K562 (cell line): ENCODE data around the gene TMEM123. TPM values are rescaled to one million over a fixed set of nuclear protein-coding genes. Genes with fewer than 3 reads are reported as not detected.

ENCODE experiments used
- ATAC-seq: fragments of 200-7000 bp; cut with Tn5 transposase; 3 replicates; pipeline ENCODE4 v1.9.1; 2020; ENCODE audit warnings: moderate library complexity
- BruUV-seq: library from RNA; stranded (reverse); fragments of 400-500 nt; replicated peaks from 2 replicates; lab custom pipeline; 2021; lab: Mats Ljungman, UMichigan
- CTCF ChIA-PET: fragments of 300-600 bp; formaldehyde crosslinking; extraction: SDS; loops from one replicate; lab custom pipeline; 2021; ENCODE audit warnings: low intra/inter-chr PET ratio; lab: Yijun Ruan, JAX
- POLR2A ChIA-PET: fragments of 300-600, 350-650 bp; sonication (Branson Sonifier 250); formaldehyde crosslinking; extraction: SDS; loops from one replicate; lab custom pipeline; 2021; ENCODE audit warnings: antibody characterized with exemption, inconsistent platforms; lab: Yijun Ruan, JAX
- DNase-seq, 4 experiments: peaks; one replicate each; pipeline versions ENCODE4 v3.0.0 to v3.0.0-alpha.2; 2011 to 2018; ENCODE audit warnings: low spot score in 3 of 4, mixed read lengths in 3 of 4; ENCODE audit errors: extremely low read depth in 1 of 4
- FAIRE-seq: peaks from 2 replicates; lab custom pipeline; 2011; peaks lifted over from hg19 to GRCh38; lab: Jason Lieb, UNC
- H2AFZ ChIP-seq: 2 replicates; pipeline ENCODE4 v1.6.0; 2011; ENCODE audit warnings: low read depth, low read length, control low read depth, inconsistent platforms
- H3K27ac ChIP-seq: fragments of 200-600 bp; 3 replicates; pipeline ENCODE4 v1.8.0; 2011; ENCODE audit warnings: low read depth, mild to moderate bottlenecking, control low read depth, inconsistent platforms, low read length, moderate library complexity, mixed read lengths; ENCODE audit errors: extremely low read depth
- H3K27me3 ChIP-seq, 2 experiments: fragments of 300-600 bp in 1 of 2; 2 replicates in 1 of 2; 3 replicates in 1 of 2; pipeline versions ENCODE4 v1.6.0 to v1.8.0; 2011; ENCODE audit warnings: inconsistent platforms in 2 of 2, low read length in 2 of 2, mild to moderate bottlenecking in 1 of 2, mixed read lengths in 1 of 2, moderate library complexity in 1 of 2; ENCODE audit not compliant: control insufficient read depth in 2 of 2, insufficient read depth in 2 of 2
- H3K36me3 ChIP-seq: fragments of 300-600 bp; 3 replicates; pipeline ENCODE4 v1.8.0; 2011; ENCODE audit warnings: mild to moderate bottlenecking, low read length, inconsistent platforms; ENCODE audit not compliant: control insufficient read depth, insufficient read depth
- H3K4me1 ChIP-seq, 2 experiments: fragments of 200-600 bp in 1 of 2; replicated peaks in 1 of 2; 2 replicates in 1 of 2; 3 replicates in 1 of 2; pipeline versions ENCODE4 v1.5.1 to v1.8.0; 2011; ENCODE audit warnings: inconsistent platforms in 2 of 2, low read length in 2 of 2, mild to moderate bottlenecking in 1 of 2, mixed read lengths in 1 of 2, moderate library complexity in 1 of 2; ENCODE audit not compliant: control insufficient read depth in 2 of 2, insufficient read depth in 2 of 2
- H3K4me2 ChIP-seq: 2 replicates; pipeline ENCODE4 v1.6.1; 2011; ENCODE audit warnings: low read length, control low read depth, inconsistent platforms, mixed read lengths; ENCODE audit not compliant: insufficient read depth
- H3K4me3 ChIP-seq: fragments of 200-600 bp; sonication (generic), shearing (Covaris generic); 2 replicates; pipeline ENCODE4 v1.5.1; 2016; ENCODE audit warnings: control low read depth, inconsistent platforms
- H3K79me2 ChIP-seq: fragments of 200-600 bp; 3 replicates; pipeline ENCODE4 v1.8.0; 2011; ENCODE audit warnings: low read length, inconsistent platforms; ENCODE audit not compliant: control insufficient read depth, insufficient read depth
- H3K9ac ChIP-seq, 2 experiments: 2 replicates each; pipeline versions ENCODE4 v1.6.0 to v1.6.1; 2011; ENCODE audit warnings: low read depth in 2 of 2, low read length in 2 of 2, control low read depth in 1 of 2, inconsistent platforms in 1 of 2, mild to moderate bottlenecking in 1 of 2, mixed read lengths in 1 of 2; ENCODE audit not compliant: insufficient read depth in 1 of 2
- H3K9me1 ChIP-seq: one replicate; pipeline ENCODE4 v1.6.0; 2011; ENCODE audit warnings: inconsistent platforms, mild to moderate bottlenecking, low read length, moderate library complexity; ENCODE audit not compliant: control insufficient read depth, insufficient read depth
- H3K9me3 ChIP-seq: replicated peaks from 2 replicates; pipeline ENCODE4 v1.5.1; 2011; ENCODE audit warnings: low read depth, low read length, inconsistent platforms; ENCODE audit not compliant: control insufficient read depth, insufficient read depth
- H4K20me1 ChIP-seq: replicated peaks from 2 replicates; pipeline ENCODE4 v1.6.1; 2011; ENCODE audit warnings: low read length, inconsistent platforms, mixed read lengths; ENCODE audit not compliant: control insufficient read depth, insufficient read depth
- EHMT2 ChIP-seq: fragments of 450-650 bp; IDR thresholded peaks from 2 replicates; pipeline ENCODE4 v1.6.1; 2018; ENCODE audit warnings: antibody characterized with exemption
- HDGF ChIP-seq: fragments of 450-650 bp; IDR thresholded peaks from 2 replicates; pipeline ENCODE4 v1.6.1; 2016
- KLF16 ChIP-seq: IDR thresholded peaks from 2 replicates; pipeline ENCODE4 v1.6.1; 2016; ENCODE audit warnings: antibody characterized with exemption
- NCOA4 ChIP-seq: fragments of 450-650 bp; IDR thresholded peaks from 2 replicates; pipeline ENCODE4 v1.6.1; 2018; ENCODE audit warnings: mild to moderate bottlenecking; ENCODE audit not compliant: partially characterized antibody
- WGBS: fragments of 100-300 bp; shearing (Covaris generic); methylation state at CpG from one replicate; pipeline ENCODE4 v1.1.6; 2016; ENCODE audit warnings: low coverage, mixed read lengths; ENCODE audit not compliant: insufficient coverage; ENCODE audit errors: missing lambda C conversion rate; 5-methylcytosine and 5-hydroxymethylcytosine counted together
- in situ Hi-C: fragments of 300-500 bp; cut with MboI; formaldehyde crosslinking; loops from 4 replicates; pipeline ENCODE4 v1.15.0; 2018; ENCODE audit warnings: inconsistent platforms, mixed read lengths
- intact Hi-C: fragments of 100-400 bp; cut with micrococcal nuclease; formaldehyde crosslinking; loops from 2 replicates; pipeline ENCODE4 v1.14.2; 2022
- polyA plus RNA-seq, 8 experiments: library from polyadenylated mRNA; depleted of rRNA in 4 of 8; stranded (reverse) in 5 of 8; unstranded in 3 of 8; fragments of >200 nt; fragmentation: Nextera tagmentation in 2 of 8; fragmentation: Illumina TruSeq in 1 of 8; extraction: Ambion mirVana in 2 of 8; extraction: Trizol in 1 of 8; gene quantifications; 2 replicates each; pipeline versions ENCODE4 v1.2.1 to v1.2.3, GENCODE V29; 2011 to 2014; ENCODE audit warnings: inconsistent platforms in 1 of 8, missing spikeins in 1 of 8
- total RNA-seq, 7 experiments: library from RNA; depleted of rRNA in 6 of 7; stranded (reverse); fragments of >200 nt in 6 of 7; fragmentation: Illumina TruSeq in 2 of 7; extraction: Trizol in 2 of 7; gene quantifications; 2 replicates each; pipeline versions ENCODE4 v1.2.1 to v1.2.3, GENCODE V29; 2011 to 2021; ENCODE audit warnings: low replicate concordance in 1 of 7
- TF ChIP-seq, protein P1 (sequence below): fragments of 450-650 bp; conservative IDR thresholded peaks from 2 replicates; pipeline ENCODE4 v1.6.1; 2016; ENCODE audit warnings: missing genetic modification characterization, low read depth, mild to moderate bottlenecking, missing compliant biosample characterization, moderate library complexity
- TF ChIP-seq, protein P2 (sequence below): fragments of 450-650 bp; IDR thresholded peaks from 2 replicates; pipeline ENCODE4 v1.6.1; 2016; ENCODE audit warnings: low read depth
- TF ChIP-seq, protein P3 (sequence below): fragments of 450-650 bp; IDR thresholded peaks from 2 replicates; pipeline ENCODE4 v1.6.1; 2018; ENCODE audit warnings: mild to moderate bottlenecking, low read depth; ENCODE audit not compliant: partially characterized antibody
- TF ChIP-seq, protein P4 (sequence below): fragments of 450-650 bp; IDR thresholded peaks from 2 replicates; pipeline ENCODE4 v1.6.1; 2016; ENCODE audit warnings: missing biosample characterization, missing genetic modification characterization

Gene TMEM123
- total and polyA plus RNA-seq, 9 of the 15 experiments (the other 6 are each of a cell fraction or from before 2014, with no cell fraction given): 19.8 to 344 (median 82.4) TPM

DNA sequence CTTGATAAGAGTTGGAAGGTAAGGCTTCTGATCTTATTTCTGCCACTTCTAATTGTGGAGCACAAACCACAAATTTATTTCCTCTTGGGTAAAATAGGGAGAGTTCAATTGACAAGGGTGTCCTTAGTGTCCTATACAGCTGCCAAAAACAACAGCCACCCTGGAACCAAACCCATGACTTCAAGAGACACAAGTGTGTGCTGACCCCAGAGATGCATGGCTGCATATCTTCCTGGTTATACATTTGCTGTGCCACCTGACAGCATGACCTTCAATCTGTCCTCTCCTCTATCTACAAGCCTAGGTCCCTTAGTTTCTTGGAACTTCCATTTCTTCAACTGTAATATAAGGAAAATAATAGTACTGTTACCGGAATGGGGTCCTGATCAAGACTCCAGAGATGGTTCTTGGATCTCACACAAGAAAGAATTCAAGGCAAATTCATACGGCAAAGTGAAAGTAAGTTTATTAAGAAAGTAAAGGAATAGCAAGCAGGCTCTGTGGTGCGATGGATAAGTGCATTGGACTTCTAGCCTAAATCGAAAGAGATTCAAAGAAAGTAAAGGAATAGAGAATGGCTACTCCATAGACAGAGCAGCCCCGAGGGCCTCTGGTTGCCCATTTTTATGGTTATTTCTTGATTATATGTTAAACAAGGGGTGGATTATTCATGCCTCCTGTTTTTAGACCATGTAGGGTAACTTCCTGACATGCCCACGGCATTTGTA is 15.5 kb upstream of the TMEM123 start:
- ChIA-PET CTCF (interaction anchor here (0.6 kb wide), 1 partner anchor 15 kb away, joined by 3 read pairs; the partner anchor contains the start of gene TMEM123), POLR2A (interaction anchor here (1.1 to 1.6 kb wide), 2 partner anchors 14 to 31 kb away, joined by 4 to 5 read pairs; no protein-coding TSS in a partner anchor)
- H3K79me2 ChIP-seq: no peaks in the 10 kb centered on the region
- no peak overlapping the region for H3K4me3 ChIP-seq
- WGBS: 26% methylated on average over 6 of the region's 6 CpGs
- no peak for DNase-seq
- no peaks in the 10 kb centered on the region for H3K36me3 ChIP-seq
- H3K27me3 ChIP-seq: peaks cover 0 to 2% of the 10 kb centered on the region in 2 experiments; a peak in 2 of 5 replicates
- no peak for FAIRE-seq
- H3K9me1 ChIP-seq: no peaks in the 10 kb centered on the region
- H3K9ac ChIP-seq: no peak overlapping the region
- H3K4me1 ChIP-seq: peaks cover 3 to 7% of the 10 kb centered on the region in 2 experiments; a peak in 2 of 5 replicates
- H4K20me1 ChIP-seq: no peaks in the 10 kb centered on the region
- in situ Hi-C loops: no loop called here
- no peak overlapping the region for H3K27ac ChIP-seq
- peak overlapping the region; percentile 71 for H2AFZ ChIP-seq
- ATAC-seq: no peak
- intact Hi-C loops: no loop called here
- no TSS peak for BruUV-seq
- H3K4me2 ChIP-seq: peak overlapping the region; percentile 34; the same call in 1 of the 2 replicates
- H3K9me3 ChIP-seq: no peaks in the 10 kb centered on the region
- TF ChIP-seq HDGF (no peak), EHMT2 (no peak), NCOA4 (no peak), KLF16 (no peak)
- TF ChIP-seq, protein P1, sequence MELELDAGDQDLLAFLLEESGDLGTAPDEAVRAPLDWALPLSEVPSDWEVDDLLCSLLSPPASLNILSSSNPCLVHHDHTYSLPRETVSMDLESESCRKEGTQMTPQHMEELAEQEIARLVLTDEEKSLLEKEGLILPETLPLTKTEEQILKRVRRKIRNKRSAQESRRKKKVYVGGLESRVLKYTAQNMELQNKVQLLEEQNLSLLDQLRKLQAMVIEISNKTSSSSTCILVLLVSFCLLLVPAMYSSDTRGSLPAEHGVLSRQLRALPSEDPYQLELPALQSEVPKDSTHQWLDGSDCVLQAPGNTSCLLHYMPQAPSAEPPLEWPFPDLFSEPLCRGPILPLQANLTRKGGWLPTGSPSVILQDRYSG (tag): no peak
- TF ChIP-seq, protein P2, sequence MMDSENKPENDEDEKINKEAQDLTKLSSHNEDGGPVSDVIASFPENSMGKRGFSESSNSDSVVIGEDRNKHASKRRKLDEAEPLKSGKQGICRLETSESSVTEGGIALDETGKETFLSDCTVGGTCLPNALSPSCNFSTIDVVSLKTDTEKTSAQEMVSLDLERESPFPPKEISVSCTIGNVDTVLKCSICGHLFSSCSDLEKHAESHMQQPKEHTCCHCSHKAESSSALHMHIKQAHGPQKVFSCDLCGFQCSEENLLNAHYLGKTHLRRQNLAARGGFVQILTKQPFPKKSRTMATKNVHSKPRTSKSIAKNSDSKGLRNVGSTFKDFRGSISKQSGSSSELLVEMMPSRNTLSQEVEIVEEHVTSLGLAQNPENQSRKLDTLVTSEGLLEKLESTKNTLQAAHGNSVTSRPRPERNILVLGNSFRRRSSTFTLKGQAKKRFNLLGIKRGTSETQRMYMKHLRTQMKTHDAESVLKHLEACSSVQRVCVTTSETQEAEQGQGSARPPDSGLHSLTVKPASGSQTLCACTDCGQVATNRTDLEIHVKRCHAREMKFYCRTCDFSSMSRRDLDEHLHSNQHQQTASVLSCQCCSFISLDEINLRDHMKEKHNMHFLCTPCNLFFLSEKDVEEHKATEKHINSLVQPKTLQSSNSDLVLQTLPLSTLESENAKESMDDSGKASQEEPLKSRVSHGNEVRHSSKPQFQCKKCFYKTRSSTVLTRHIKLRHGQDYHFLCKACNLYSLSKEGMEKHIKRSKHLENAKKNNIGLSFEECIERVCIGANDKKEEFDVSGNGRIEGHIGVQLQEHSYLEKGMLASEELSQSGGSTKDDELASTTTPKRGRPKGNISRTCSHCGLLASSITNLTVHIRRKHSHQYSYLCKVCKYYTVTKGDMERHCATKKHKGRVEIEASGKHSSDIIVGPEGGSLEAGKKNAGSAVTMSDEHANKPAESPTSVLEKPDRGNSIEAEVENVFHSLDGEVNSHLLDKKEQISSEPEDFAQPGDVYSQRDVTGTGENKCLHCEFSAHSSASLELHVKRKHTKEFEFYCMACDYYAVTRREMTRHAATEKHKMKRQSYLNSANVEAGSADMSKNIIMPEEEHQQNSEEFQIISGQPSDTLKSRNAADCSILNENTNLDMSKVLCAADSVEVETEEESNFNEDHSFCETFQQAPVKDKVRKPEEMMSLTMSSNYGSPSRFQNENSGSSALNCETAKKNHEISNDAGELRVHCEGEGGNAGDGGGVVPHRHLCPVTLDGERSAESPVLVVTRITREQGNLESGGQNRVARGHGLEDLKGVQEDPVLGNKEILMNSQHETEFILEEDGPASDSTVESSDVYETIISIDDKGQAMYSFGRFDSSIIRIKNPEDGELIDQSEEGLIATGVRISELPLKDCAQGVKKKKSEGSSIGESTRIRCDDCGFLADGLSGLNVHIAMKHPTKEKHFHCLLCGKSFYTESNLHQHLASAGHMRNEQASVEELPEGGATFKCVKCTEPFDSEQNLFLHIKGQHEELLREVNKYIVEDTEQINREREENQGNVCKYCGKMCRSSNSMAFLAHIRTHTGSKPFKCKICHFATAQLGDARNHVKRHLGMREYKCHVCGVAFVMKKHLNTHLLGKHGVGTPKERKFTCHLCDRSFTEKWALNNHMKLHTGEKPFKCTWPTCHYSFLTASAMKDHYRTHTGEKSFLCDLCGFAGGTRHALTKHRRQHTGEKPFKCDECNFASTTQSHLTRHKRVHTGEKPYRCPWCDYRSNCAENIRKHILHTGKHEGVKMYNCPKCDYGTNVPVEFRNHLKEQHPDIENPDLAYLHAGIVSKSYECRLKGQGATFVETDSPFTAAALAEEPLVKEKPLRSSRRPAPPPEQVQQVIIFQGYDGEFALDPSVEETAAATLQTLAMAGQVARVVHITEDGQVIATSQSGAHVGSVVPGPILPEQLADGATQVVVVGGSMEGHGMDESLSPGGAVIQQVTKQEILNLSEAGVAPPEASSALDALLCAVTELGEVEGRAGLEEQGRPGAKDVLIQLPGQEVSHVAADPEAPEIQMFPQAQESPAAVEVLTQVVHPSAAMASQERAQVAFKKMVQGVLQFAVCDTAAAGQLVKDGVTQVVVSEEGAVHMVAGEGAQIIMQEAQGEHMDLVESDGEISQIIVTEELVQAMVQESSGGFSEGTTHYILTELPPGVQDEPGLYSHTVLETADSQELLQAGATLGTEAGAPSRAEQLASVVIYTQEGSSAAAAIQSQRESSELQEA: no peak
- TF ChIP-seq, protein P3, sequence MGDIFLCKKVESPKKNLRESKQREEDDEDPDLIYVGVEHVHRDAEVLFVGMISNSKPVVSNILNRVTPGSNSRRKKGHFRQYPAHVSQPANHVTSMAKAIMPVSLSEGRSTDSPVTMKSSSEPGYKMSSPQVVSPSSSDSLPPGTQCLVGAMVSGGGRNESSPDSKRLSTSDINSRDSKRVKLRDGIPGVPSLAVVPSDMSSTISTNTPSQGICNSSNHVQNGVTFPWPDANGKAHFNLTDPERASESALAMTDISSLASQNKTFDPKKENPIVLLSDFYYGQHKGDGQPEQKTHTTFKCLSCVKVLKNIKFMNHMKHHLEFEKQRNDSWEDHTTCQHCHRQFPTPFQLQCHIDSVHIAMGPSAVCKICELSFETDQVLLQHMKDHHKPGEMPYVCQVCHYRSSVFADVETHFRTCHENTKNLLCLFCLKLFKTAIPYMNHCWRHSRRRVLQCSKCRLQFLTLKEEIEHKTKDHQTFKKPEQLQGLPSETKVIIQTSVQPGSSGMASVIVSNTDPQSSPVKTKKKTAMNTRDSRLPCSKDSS: no peak
- TF ChIP-seq, protein P4, sequence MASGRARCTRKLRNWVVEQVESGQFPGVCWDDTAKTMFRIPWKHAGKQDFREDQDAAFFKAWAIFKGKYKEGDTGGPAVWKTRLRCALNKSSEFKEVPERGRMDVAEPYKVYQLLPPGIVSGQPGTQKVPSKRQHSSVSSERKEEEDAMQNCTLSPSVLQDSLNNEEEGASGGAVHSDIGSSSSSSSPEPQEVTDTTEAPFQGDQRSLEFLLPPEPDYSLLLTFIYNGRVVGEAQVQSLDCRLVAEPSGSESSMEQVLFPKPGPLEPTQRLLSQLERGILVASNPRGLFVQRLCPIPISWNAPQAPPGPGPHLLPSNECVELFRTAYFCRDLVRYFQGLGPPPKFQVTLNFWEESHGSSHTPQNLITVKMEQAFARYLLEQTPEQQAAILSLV: no peak
